Stimulated activated naive CD8-positive, alpha-beta T cell treated with anti-CD3 and anti-CD28 coated beads, Interleukin-15, amount 100 ng/mL, for 72 hours (primary cell): ENCODE measurements around the gene ALX1.
A peak's percentile ranks its signal among the peaks of the same experiment; 100 is the strongest.

Experiments used
- ATAC-seq: fragments of 150-1000 bp; cut with Tn5 transposase; 2 replicates; pipeline ENCODE4 v1.10.0; 2021; ENCODE audit warnings: mild to moderate bottlenecking, moderate library complexity
- DNase-seq, 2 donors: peaks; one replicate each; pipeline ENCODE4 v3.0.0; 2021 to 2022
- H3K27ac Mint-ChIP-seq, 2 donors: one replicate each; pipeline ENCODE4 v1.8.0; 2022; ENCODE audit warnings: mild to moderate bottlenecking in 2 of 2, mixed read lengths in 2 of 2, moderate library complexity in 2 of 2
- H3K27me3 Mint-ChIP-seq: one replicate; pipeline ENCODE4 v1.8.0; 2022; ENCODE audit warnings: mixed read lengths
- H3K4me1 Mint-ChIP-seq: one replicate; pipeline ENCODE4 v1.8.0; 2022; ENCODE audit warnings: mild to moderate bottlenecking, mixed read lengths
- H3K4me3 Mint-ChIP-seq, 2 donors: one replicate each; pipeline ENCODE4 v1.8.0; 2022; ENCODE audit warnings: mild to moderate bottlenecking in 2 of 2, mixed read lengths in 2 of 2, moderate library complexity in 1 of 2
- H3K9me3 Mint-ChIP-seq, 2 donors: one replicate each; pipeline ENCODE4 v1.8.0; 2022; ENCODE audit warnings: mixed read lengths in 2 of 2

ALX1 gene

DNA sequence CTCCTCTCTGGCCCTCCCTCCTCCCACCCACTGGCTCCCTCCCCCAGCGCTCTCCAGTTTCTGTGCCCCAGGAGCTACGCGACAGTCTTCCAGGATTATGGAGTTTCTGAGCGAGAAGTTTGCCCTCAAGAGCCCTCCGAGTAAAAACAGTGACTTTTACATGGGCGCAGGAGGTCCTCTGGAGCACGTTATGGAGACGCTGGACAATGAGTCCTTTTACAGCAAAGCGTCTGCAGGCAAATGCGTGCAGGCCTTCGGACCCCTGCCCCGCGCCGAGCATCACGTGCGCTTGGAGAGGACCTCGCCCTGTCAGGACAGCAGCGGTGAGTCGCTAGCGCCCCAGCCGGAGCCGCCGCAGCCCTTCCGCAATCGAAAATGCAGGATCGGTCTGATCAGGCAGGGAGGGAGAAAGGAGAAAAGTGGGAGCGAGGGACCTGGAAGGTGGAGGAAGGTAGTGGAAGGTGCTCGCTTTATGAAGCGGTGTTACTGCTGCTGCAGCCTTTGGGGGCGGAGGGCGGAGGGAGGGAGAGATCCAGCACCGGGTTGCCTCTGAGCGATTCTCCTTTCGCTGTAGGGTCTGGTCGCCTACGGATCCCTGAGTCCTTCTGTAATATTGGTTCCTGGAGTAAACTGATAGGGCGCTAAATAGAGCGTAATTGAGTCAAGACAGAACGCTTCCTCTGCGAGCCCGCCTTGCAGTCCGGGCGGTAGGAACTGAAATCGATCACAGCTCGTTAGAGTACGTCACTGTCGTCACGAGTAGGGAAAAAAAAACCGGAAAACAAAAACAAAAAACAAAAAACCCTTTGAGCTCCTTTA is at the start of gene ALX1:
Gene ALX1, plus strand, starts transcription at position 56 of the 819 bp plus-strand sequence. Its CDS starts 42 bp downstream, at position 98.
- Mint-ChIP-seq H3K27me3 (peaks cover 67% of the 10 kb centered on the region), H3K27ac (peak within 1 kb of the TSS in 1 of 2 donors; percentile 80), H3K9me3 (no peaks in the 10 kb centered on the region), H3K4me1 (peaks cover 12% of the 10 kb centered on the region), H3K4me3 (peak within 1 kb of the TSS; percentile 49 to 68)
- ATAC-seq (peak; percentile 26), DNase-seq (no peak)

DNA sequence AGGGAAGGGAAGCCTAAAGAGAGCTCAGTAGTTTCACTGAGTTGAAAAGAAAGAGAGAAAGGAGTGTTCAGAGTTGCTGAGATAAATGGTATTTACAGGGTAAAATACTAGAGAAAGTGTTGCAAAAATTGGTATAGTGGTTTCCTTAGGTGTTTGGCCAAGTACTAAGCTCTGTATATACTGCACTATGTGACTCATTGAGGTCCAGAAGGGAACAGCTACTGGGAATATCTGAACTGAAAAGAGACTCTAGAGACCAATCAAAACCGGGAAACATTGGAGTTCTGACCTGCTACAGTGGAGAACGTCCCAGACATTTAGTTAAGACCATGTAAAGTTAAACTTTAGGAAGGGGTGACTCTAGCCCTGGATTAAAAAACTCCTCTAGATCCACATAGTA is 42.7 kb upstream of the ALX1 start:
- Mint-ChIP-seq H3K9me3 (peaks cover 0 to 8% of the 10 kb centered on the region in 2 donors), H3K4me1 (no peaks in the 10 kb centered on the region), H3K27ac (no peak overlapping the region), H3K27me3 (no peaks in the 10 kb centered on the region), H3K4me3 (no peak overlapping the region)
- DNase-seq (no peak), ATAC-seq (no peak)

DNA sequence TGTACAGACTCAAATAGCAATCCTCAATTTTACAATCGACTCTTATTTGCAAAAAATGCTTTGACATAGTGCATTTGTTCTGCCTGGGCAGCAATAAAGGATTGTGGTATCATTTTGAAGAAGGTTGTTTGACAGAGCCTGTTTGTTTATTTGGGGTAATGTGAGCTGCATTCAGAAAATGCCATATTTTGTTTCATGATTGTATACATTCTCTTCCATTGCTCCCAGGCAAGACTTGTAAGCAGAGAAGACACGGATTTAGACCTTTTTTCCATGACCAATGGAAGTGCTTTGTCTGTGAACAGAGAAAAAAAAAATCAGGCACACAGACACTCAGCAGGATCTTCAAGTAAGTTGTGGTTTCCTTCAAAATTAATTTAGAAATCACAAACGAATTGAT is 35.5 kb upstream of the ALX1 start:
- Mint-ChIP-seq H3K27ac (no peak overlapping the region), H3K27me3 (no peaks in the 10 kb centered on the region), H3K4me3 (no peak overlapping the region), H3K4me1 (no peaks in the 10 kb centered on the region), H3K9me3 (peaks cover 0 to 4% of the 10 kb centered on the region in 2 donors)
- DNase-seq (no peak), ATAC-seq (no peak)

DNA sequence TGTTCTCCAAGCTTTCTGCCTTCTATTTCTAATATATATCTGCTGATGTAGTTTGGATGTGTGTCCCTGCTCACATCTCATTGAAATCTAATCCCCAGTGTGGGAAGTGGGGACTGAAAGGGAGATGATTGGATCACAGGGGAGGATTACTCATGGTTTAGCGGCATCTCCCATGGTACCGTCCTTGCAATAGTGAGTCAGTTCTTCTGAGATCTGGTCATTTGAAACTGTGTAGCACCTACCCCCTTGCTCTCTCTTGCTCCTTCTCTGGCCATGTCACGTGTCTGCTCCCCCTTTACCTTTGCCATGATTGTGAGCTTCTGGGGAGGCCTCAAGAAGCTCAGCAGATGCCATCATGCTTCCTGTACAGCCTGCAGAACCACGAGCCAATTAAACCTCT is 26.2 kb upstream of the ALX1 start:
- no peak for ATAC-seq
- Mint-ChIP-seq H3K27me3 (no peaks in the 10 kb centered on the region), H3K4me1 (no peaks in the 10 kb centered on the region), H3K4me3 (no peak overlapping the region), H3K27ac (no peak overlapping the region), H3K9me3 (no peaks in the 10 kb centered on the region)
- no peak for DNase-seq

DNA sequence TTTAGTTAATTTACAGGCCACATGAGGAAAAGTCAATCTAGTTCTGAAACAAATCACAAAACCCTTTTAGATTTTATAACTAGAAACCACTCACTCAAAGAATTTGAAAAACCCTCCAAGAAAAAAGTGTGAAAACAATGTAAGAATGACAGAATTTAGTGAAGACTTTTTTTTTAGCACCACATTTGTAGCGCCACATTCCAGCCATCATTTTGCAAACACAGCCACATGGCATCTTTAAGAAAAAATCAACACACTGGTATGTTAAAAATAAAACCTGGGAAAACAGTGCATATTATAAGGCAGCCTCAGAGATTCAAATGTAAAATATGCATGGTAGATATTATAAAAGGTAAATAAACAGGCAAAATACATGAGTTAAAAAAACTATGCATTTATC is 22.3 kb upstream of the ALX1 start:
- ATAC-seq (no peak), DNase-seq (no peak)
- Mint-ChIP-seq H3K27me3 (no peaks in the 10 kb centered on the region), H3K4me1 (no peaks in the 10 kb centered on the region), H3K27ac (no peak overlapping the region), H3K4me3 (no peak overlapping the region), H3K9me3 (no peaks in the 10 kb centered on the region)

DNA sequence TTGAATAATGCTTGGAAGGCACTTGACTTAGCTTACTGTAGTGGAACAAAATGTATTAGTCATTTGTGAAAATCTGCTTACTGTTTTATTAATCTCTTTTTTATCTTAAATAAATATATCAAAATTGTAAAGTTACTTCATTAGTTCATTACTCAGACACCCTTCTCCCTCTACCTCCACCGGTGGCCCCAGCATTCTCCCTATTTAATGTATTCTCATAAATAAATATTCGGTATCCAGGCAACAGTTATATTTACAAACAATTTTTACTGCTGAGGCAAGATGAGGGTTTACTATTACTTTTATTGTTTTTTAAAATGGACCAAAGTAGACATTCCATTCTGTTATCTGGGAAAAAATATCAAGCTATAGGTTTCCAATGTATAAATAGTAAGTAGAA is 19.6 kb upstream of the ALX1 start:
- no peak overlapping the region for H3K27ac Mint-ChIP-seq
- no peaks in the 10 kb centered on the region for H3K27me3 Mint-ChIP-seq
- no peak for ATAC-seq
- no peaks in the 10 kb centered on the region for H3K9me3 Mint-ChIP-seq
- no peak for DNase-seq
- no peak overlapping the region for H3K4me3 Mint-ChIP-seq
- H3K4me1 Mint-ChIP-seq: no peaks in the 10 kb centered on the region

DNA sequence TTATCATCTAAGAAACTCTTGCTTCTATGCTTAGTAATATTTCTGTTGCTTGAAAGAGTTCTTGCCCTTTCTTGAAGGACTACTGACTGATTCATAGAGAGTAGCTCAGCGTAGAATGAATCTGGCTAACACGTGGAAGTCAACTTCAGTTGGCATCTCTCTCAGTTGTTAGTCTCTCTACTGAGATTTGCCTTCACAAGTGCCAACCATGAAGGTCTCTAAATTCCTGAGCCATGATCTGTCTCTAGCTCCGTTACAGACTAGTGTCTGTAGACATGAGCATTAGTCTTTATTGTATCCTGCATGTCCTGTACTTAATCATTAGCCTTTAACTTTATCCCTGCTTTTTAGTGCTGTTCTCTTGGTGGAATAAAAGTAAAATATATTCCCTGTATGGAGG is 19.1 kb upstream of the ALX1 start:
- Mint-ChIP-seq H3K27ac (no peak overlapping the region), H3K4me1 (no peaks in the 10 kb centered on the region), H3K4me3 (no peak overlapping the region), H3K27me3 (no peaks in the 10 kb centered on the region), H3K9me3 (no peaks in the 10 kb centered on the region)
- ATAC-seq (no peak), DNase-seq (no peak)

DNA sequence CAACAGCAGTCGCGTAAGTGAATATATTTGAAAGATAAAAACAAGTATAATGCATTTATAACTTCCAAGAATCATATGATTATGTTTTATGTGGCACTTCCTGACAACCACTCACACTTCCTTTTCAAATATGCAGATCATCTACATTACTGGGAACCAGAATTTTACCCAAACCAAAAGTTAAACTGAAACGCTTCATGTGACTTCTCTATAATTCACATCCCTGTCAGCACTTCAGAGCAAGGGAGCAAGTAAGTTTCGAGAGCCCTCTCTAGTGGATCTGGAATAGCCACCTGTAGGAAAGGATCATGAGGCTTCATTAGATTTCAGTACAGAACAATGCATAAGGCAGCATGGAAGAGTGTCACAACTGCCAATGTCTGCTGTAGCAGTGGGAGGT is 13.7 kb upstream of the ALX1 start:
- H3K4me3 Mint-ChIP-seq: no peak overlapping the region
- no peaks in the 10 kb centered on the region for H3K4me1 Mint-ChIP-seq
- DNase-seq: no peak
- no peak for ATAC-seq
- H3K9me3 Mint-ChIP-seq: no peaks in the 10 kb centered on the region
- H3K27ac Mint-ChIP-seq: no peak overlapping the region
- no peaks in the 10 kb centered on the region for H3K27me3 Mint-ChIP-seq

DNA sequence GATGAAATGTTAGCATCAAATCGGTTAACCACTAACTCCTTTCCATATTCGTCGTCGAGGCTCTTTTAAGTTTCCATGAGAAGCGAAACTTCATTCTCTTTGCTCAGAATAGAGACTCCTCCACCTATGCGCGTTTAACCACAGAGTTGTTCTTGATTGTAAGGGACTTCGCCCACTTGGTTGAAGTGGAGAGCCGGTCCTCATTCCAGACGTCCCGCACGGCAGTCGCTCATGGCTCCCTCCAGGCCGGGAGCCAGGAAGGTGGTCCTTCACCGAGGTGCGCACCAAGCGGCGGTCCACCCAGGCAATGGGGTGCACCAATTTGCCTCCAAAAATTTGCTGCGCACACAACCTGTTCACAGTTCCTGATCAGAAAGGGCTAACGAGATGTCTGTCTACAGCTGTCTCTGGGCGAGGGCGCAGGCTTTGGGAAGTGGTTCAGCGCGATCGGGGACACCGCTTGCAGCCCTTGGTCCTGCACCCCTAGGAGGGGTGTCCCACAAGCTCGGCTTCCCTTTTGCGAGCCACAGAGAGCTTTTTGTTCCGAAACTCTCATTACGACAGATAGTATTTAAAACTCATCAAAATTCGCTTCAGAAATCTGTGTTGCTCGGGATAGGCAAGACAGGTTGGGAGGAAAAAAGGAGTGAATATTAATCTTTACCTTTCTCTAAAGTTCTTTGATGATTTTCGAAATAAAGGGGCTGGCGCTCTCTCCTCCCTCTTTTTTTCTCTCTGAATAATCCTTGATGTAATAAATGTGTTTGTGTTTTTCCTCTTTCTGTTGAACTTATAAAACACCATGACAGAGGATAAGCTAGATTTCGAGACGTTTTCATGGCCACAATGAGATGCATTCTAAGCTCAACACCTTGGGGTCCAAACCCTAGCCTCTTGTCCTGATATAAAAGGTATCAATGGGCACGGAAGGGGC is 6.4 kb upstream of the ALX1 start:
- no peak for ATAC-seq
- Mint-ChIP-seq H3K27me3 (peaks cover 56% of the 10 kb centered on the region), H3K9me3 (no peaks in the 10 kb centered on the region)

DNA sequence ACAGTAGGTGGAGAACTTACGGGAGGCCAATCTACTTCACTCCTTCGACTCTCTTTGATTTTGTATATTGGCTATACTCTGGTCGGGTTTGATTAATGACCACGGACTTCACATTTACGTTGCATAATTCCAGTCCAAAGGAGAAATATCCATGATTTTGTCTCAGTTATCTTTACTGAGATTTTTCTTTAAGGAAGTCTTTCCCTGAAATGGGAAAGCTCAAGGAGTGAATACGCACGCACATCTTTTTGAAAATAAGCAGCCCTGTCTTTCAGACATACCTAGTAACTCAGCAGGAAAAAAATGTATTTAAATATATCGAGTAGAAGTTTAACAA is 5.7 kb upstream of the ALX1 start:
- no peak for DNase-seq
- no peak for ATAC-seq
- Mint-ChIP-seq H3K27me3 (peaks cover 63% of the 10 kb centered on the region), H3K4me3 (no peak overlapping the region), H3K9me3 (no peaks in the 10 kb centered on the region), H3K27ac (no peak overlapping the region), H3K4me1 (no peaks in the 10 kb centered on the region)

More for the DNA sequence above, 6.4 kb upstream of the ALX1 start:
- no peaks in the 10 kb centered on the region for H3K4me1 Mint-ChIP-seq
- peak overlapping the region in 1 of 2 donors; percentile 24 for H3K4me3 Mint-ChIP-seq
- no peak overlapping the region for H3K27ac Mint-ChIP-seq
- DNase-seq: no peak

DNA sequence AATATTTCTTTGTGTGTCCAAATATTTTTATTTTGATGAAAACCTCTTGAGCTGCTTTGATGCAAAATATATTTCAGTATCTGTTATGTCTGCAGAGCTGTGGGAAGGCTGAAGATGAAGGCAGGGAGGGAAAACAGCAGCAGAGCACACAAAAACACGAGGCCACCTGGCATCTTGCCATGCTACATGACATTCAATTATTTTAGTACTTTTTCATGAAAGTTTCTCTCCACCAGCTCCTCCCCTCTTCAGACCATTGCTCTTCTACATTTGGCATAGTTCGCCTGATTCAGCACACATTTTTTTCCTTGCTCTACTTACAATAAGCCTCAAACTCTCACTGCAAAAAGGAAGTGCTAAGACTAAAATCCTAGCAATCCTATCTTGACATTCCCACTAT is 4.6 kb upstream of the ALX1 start:
- peaks cover 8% of the 10 kb centered on the region for H3K4me1 Mint-ChIP-seq
- no peak overlapping the region for H3K27ac Mint-ChIP-seq
- ATAC-seq: no peak
- no peaks in the 10 kb centered on the region for H3K9me3 Mint-ChIP-seq
- peaks cover 74% of the 10 kb centered on the region for H3K27me3 Mint-ChIP-seq
- H3K4me3 Mint-ChIP-seq: no peak overlapping the region
- DNase-seq: no peak

DNA sequence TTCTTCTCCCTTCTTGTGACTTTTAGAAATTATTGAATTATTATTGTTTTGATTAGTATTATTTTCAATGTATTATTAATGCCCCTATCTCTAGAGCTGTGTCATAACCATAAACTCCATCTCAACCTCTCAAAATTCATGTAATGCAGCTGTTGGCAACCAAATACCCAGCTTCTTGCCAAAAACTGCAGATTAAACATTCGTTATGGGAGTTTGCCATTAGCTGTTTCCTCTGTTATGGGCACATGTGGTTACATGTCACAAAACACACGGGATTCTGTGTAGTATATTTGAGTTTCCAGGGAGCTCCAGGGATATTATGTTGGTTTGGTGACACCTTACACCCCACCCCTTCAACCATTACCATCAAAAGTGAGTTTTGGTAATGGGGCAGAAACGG is 2.8 kb upstream of the ALX1 start:
- peaks cover 90% of the 10 kb centered on the region for H3K27me3 Mint-ChIP-seq
- no peaks in the 10 kb centered on the region for H3K9me3 Mint-ChIP-seq
- no peak overlapping the region for H3K27ac Mint-ChIP-seq
- ATAC-seq (no peak), DNase-seq (no peak)
- H3K4me3 Mint-ChIP-seq: no peak overlapping the region
- H3K4me1 Mint-ChIP-seq: peaks cover 12% of the 10 kb centered on the region

DNA sequence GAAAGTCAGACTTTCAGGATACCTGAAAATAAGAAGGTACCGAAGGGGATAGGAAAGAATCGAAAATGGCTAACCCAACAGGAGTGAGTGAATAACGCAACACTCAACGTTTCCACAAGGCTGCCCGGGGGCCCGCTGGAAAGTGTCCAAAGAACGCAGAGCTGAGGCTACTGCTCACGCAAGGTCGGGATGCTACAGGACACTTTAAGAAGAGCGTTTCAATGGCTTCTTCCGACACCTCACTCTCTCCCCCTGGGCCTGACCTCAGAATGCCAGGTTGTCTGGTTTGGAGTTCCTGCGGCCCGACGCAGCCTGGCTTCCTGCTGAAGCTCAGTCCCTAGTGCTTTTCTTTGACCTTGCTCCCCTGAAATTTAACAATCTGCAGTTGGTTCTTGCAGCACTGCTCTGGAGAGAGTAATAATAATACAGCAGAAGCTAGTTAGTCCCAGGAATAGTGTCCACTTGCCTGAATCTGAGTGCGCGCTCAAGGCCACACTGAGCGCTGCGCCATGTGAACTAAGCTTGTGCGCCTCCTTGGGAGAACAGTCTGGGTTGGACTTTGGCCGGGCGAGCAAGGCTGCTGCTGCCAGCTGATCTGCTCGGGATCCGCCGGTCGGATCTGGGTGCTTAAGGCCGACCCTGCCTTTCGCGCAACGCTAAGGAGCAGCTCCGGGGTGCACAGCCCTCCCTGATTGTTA is 2.0 kb upstream of the ALX1 start:
- H3K4me3 Mint-ChIP-seq: no peak overlapping the region
- H3K27me3 Mint-ChIP-seq: peaks cover 85% of the 10 kb centered on the region
- H3K9me3 Mint-ChIP-seq: no peaks in the 10 kb centered on the region
- no peak for DNase-seq
- ATAC-seq: no peak
- no peak overlapping the region for H3K27ac Mint-ChIP-seq
- peaks cover 12% of the 10 kb centered on the region for H3K4me1 Mint-ChIP-seq

DNA sequence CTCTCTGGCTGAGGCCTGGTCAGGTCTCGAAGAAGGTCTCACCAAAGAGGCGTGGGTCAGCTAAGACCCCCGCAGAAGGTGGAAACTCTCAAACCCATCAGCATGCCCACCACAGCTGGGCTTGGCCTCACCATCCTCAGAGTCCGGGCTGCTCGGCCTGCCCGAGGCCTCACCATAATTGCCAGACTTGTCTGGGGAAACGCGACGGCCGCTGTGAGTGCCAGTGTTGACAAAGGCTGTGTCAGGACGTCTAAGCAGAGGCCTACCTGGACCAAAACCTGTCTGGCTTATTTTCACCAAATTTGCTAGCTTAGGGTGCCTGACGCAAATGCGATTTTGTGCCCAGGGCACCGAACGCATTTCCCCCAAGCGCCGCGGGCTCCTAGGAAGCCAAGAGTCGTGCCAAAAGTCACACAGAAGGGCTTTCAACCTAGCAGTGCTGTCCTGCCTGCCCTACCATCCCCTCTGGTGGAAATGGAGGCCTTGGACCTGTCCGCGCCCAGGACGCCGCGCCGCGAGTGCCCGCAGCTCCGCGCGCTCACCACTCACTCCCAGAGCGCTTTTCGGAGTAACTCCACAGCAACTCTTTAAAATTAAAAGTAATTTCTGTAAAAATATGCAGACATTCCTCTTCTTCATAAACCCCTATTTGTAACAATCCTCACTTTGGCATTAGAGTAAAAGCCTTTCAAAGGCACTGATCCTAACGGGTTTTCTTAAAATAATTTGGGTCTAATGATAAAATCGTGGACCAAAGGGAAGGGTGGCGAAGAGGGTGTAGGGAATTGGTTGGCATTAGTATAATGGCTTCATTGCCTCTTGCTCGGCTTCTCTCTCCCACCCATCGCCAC is 1.2 kb upstream of the ALX1 start:
- Mint-ChIP-seq H3K4me3 (no peak overlapping the region), H3K9me3 (no peaks in the 10 kb centered on the region), H3K27ac (no peak overlapping the region), H3K4me1 (peaks cover 12% of the 10 kb centered on the region), H3K27me3 (peaks cover 77% of the 10 kb centered on the region)
- ATAC-seq: no peak
- no peak for DNase-seq
